NCI-H2107 treated with DMSO at 0.1 percent for 48 hours (cell line): ENCODE results near the gene HOXB5.

Experiments used
- DNase-seq: peaks from one replicate; lab custom pipeline; 2025; ENCODE audit not compliant: unreplicated experiment; lab: John Stamatoyannopoulos, UW

HOXB5 gene

GRCh38 chr17:48616717-48617470 is 23.3 kb upstream of the HOXB5 start:
- no peak for DNase-seq

- no peak for DNase-seq
Observed at GRCh38 chr17:48615963-48616716, 22.6 kb upstream of the HOXB5 start.

- peak; percentile 61 for DNase-seq
Observed at GRCh38 chr17:48615047-48615962, 21.7 kb upstream of the HOXB5 start, which contains the start of gene HOXB8. Gene HOXB8 (minus strand): TSS chr17:48615292. CDS start chr17:48614704, 588 bp downstream.

GRCh38 chr17:48613862-48614694 is 20.5 kb upstream of the HOXB5 start:
- DNase-seq = no peak

- no peak for DNase-seq
Observed at GRCh38 chr17:48612854-48613691, 19.5 kb upstream of the HOXB5 start.

GRCh38 chr17:48612456-48612853 is 18.9 kb upstream of the HOXB5 start:
- no peak for DNase-seq

GRCh38 chr17:48611681-48612455 is 18.3 kb upstream of the HOXB5 start:
- DNase-seq = peak; percentile 81

- no peak for DNase-seq
Observed at GRCh38 chr17:48611213-48611612, 17.6 kb upstream of the HOXB5 start.

- peak; percentile 37 for DNase-seq
Observed at GRCh38 chr17:48610282-48611211, 17.0 kb upstream of the HOXB5 start, which contains the start of gene HOXB7. Gene HOXB7 (minus strand): TSS chr17:48611017. CDS start chr17:48610918, 99 bp downstream.

GRCh38 chr17:48609759-48610281 is 16.2 kb upstream of the HOXB5 start:
- DNase-seq = no peak

- DNase-seq = no peak
Observed at GRCh38 chr17:48609033-48609432, 15.5 kb upstream of the HOXB5 start.

GRCh38 chr17:48608494-48608834 is 14.9 kb upstream of the HOXB5 start:
- DNase-seq = no peak

- no peak for DNase-seq
Observed at GRCh38 chr17:48606892-48607614, 13.5 kb upstream of the HOXB5 start.

- no peak for DNase-seq
Observed at GRCh38 chr17:48605991-48606891, 12.7 kb upstream of the HOXB5 start.

- no peak for DNase-seq
Observed at GRCh38 chr17:48605409-48605919, 11.9 kb upstream of the HOXB5 start.
